Stimulated activated naive CD4-positive, alpha-beta T cell (primary cell): ENCODE data around the gene CYP27B1.
A peak's percentile ranks its signal among the peaks of the same experiment; 100 is the strongest.

Experiments
- DNase-seq, 6 experiments: peaks; one replicate each; lab custom pipeline; 2025; lab: John Stamatoyannopoulos, UW

Gene CYP27B1

GRCh38 chr12:57751788-57752667, 14.8 kb downstream of the CYP27B1 start, which contains the start of gene CDK4:
Gene CDK4, minus strand, starts transcription at chr12:57752310. Its CDS starts 593 bp downstream, at chr12:57751717.
- peak; percentile 95 to 99 (median 98) for DNase-seq

- DNase-seq, result no peak
These were observed 15.5 kb downstream of the CYP27B1 start for GRCh38 chr12:57751432-57751787.

- no peak for DNase-seq
These were observed 16.1 kb downstream of the CYP27B1 start for GRCh38 chr12:57750561-57751431.

- DNase-seq, result no peak
These were observed 17.8 kb downstream of the CYP27B1 start for GRCh38 chr12:57749061-57749460.

- no peak for DNase-seq
These were observed 20.9 kb downstream of the CYP27B1 start for GRCh38 chr12:57746025-57746424.

GRCh38 chr12:57745485-57745881, 21.4 kb downstream of the CYP27B1 start:
- DNase-seq, result no peak

GRCh38 chr12:57744777-57745484, 21.9 kb downstream of the CYP27B1 start, which contains the start of gene TSPAN31:
Gene TSPAN31, plus strand, starts transcription at chr12:57745039. Its CDS starts 116 bp downstream, at chr12:57745155.
- DNase-seq, result peak; percentile 86 to 95 (median 94)

- peak in 5 of 6 experiments; percentile 68 to 90 (median 82) for DNase-seq
These were observed 22.6 kb downstream of the CYP27B1 start for GRCh38 chr12:57744194-57744776.

- no peak for DNase-seq
These were observed 23.1 kb downstream of the CYP27B1 start for GRCh38 chr12:57743769-57744168.

- DNase-seq, result peak; percentile 48 to 76 (median 70)
These were observed 24.8 kb downstream of the CYP27B1 start for GRCh38 chr12:57741844-57742738.

- no peak for DNase-seq
These were observed 25.5 kb downstream of the CYP27B1 start for GRCh38 chr12:57741413-57741789.

- peak; percentile 45 to 91 (median 80) for DNase-seq
These were observed 26.0 kb downstream of the CYP27B1 start for GRCh38 chr12:57740656-57741412.

GRCh38 chr12:57739914-57740538, 26.9 kb downstream of the CYP27B1 start:
- DNase-seq, result no peak

- no peak for DNase-seq
These were observed 27.5 kb downstream of the CYP27B1 start for GRCh38 chr12:57739387-57739786.

- DNase-seq, result no peak
These were observed 28.1 kb downstream of the CYP27B1 start, which contains the start of gene AGAP2 for GRCh38 chr12:57738661-57739237. Gene AGAP2, minus strand, starts transcription at chr12:57738742. Its CDS starts 496 bp downstream, at chr12:57738246.

- DNase-seq, result no peak
These were observed 29.1 kb downstream of the CYP27B1 start for GRCh38 chr12:57737467-57738460.

GRCh38 chr12:57736741-57737466, 30.0 kb downstream of the CYP27B1 start:
- DNase-seq, result no peak
